Colonic mucosa (tissue), 4 donors: Measurements from ENCODE around the gene ITGAL. TPM values are rescaled to one million over a fixed set of nuclear protein-coding genes. Genes with fewer than 3 reads are reported as not detected.

ENCODE experiments used
- DNase-seq: peaks from one replicate; pipeline ENCODE4 v3.0.0-alpha.2; 2020
- H3K27ac ChIP-seq: fragments of 200-600 bp; one replicate; pipeline ENCODE4 v1.8.0; 2021
- H3K27me3 ChIP-seq: fragments of 200-600 bp; one replicate; pipeline ENCODE4 v1.8.0; 2021
- H3K36me3 ChIP-seq: fragments of 200-600 bp; one replicate; pipeline ENCODE4 v1.8.0; 2021
- H3K4me1 ChIP-seq: fragments of 200-600 bp; one replicate; pipeline ENCODE4 v1.8.0; 2021; ENCODE audit warnings: mild to moderate bottlenecking
- H3K4me3 ChIP-seq: fragments of 200-600 bp; one replicate; pipeline ENCODE4 v1.8.0; 2021
- H3K9ac ChIP-seq, 2 donors: one replicate each; pipeline ENCODE4 v1.7.0; 2013; ENCODE audit warnings: control low read depth in 2 of 2, low read depth in 2 of 2, low read length in 2 of 2
- H3K9me3 ChIP-seq: fragments of 200-600 bp; one replicate; pipeline ENCODE4 v1.8.0; 2021
- CTCF ChIP-seq: fragments of 200-600 bp; IDR thresholded peaks from one replicate; pipeline ENCODE4 v1.8.0; 2022; ENCODE audit warnings: antibody characterized with exemption, mild to moderate bottlenecking
- intact Hi-C: fragments of 100-400 bp; cut with DNase I; formaldehyde crosslinking; loops from one replicate; pipeline ENCODE4 v1.14.1; 2022
- total RNA-seq, 2 donors: library from RNA; stranded (reverse); fragmentation: NEBNext Ultra II Directional in 1 of 2; extraction: Animal tissue kit (Norgen Biotek cat#: 25700) in 1 of 2; gene quantifications; one replicate each; pipeline ENCODE4 v1.2.1, GENCODE V29; 2021
- donor health status: healthy.
- donor health status: DM: no; HTN: no; CAD: no.
- donor health status: DM: no; HTN: no; CAD: no.

Gene ITGAL
- total RNA-seq, 2 donors from 2014 or later, result 3.4 to 4.8 TPM

GRCh38 chr16:30481381-30481780 lies 8.8 kb downstream of the ITGAL start:
- TF ChIP-seq CTCF, result no peak
- H3K9ac ChIP-seq, result no peak overlapping the region
- H3K9me3 ChIP-seq, result no peaks in the 10 kb centered on the region
- H3K27ac ChIP-seq, result no peak overlapping the region
- DNase-seq, result no peak
- no peaks in the 10 kb centered on the region for H3K27me3 ChIP-seq
- H3K4me3 ChIP-seq, result no peak overlapping the region
- no peaks in the 10 kb centered on the region for H3K36me3 ChIP-seq
- no peaks in the 10 kb centered on the region for H3K4me1 ChIP-seq
- intact Hi-C loops, result no loop called here

- Histone ChIP-seq H3K4me3 (no peak overlapping the region), H3K9me3 (no peaks in the 10 kb centered on the region), H3K27me3 (no peaks in the 10 kb centered on the region), H3K36me3 (no peaks in the 10 kb centered on the region), H3K9ac (no peak overlapping the region), H3K4me1 (no peaks in the 10 kb centered on the region), H3K27ac (no peak overlapping the region)
- intact Hi-C loops, result no loop called here
- no peak for DNase-seq
- no peak for TF ChIP-seq CTCF
These were observed 9.8 kb downstream of the ITGAL start for GRCh38 chr16:30482366-30482765.

- TF ChIP-seq CTCF, result no peak
- Histone ChIP-seq H3K27ac (no peak overlapping the region), H3K9me3 (no peaks in the 10 kb centered on the region), H3K9ac (no peak overlapping the region), H3K27me3 (no peaks in the 10 kb centered on the region), H3K4me3 (no peak overlapping the region), H3K36me3 (no peaks in the 10 kb centered on the region), H3K4me1 (no peaks in the 10 kb centered on the region)
- no peak for DNase-seq
- intact Hi-C loops, result no loop called here
These were observed 12.3 kb downstream of the ITGAL start for GRCh38 chr16:30484887-30485286.

GRCh38 chr16:30485818-30486436 lies 13.4 kb downstream of the ITGAL start:
- Histone ChIP-seq H3K27me3 (no peaks in the 10 kb centered on the region), H3K36me3 (no peaks in the 10 kb centered on the region), H3K4me3 (no peak overlapping the region), H3K9me3 (no peaks in the 10 kb centered on the region), H3K27ac (no peak overlapping the region), H3K9ac (no peak overlapping the region), H3K4me1 (no peaks in the 10 kb centered on the region)
- no peak for TF ChIP-seq CTCF
- intact Hi-C loops, result no loop called here
- DNase-seq, result no peak

GRCh38 chr16:30488764-30489605 lies 16.4 kb downstream of the ITGAL start:
- Histone ChIP-seq H3K9me3 (no peaks in the 10 kb centered on the region), H3K4me1 (no peaks in the 10 kb centered on the region), H3K36me3 (no peaks in the 10 kb centered on the region), H3K27ac (no peak overlapping the region), H3K9ac (no peak overlapping the region), H3K27me3 (no peaks in the 10 kb centered on the region), H3K4me3 (no peak overlapping the region)
- TF ChIP-seq CTCF, result no peak
- intact Hi-C loops, result no loop called here
- DNase-seq, result no peak
